H7 (cell line): ENCODE results near the gene KRTAP10-11. TPM values are rescaled to one million over a fixed set of nuclear protein-coding genes. Genes with fewer than 3 reads are reported as not detected.
"Not testable (repeated sequence)": the region's sequence is repeated elsewhere in the genome, so short reads cannot be mapped to it uniquely, and the experiment has no call there.

Source experiments
- DNase-seq: peaks from one replicate; pipeline ENCODE4 v3.0.0; 2012
- H3K27me3 ChIP-seq: 2 replicates; pipeline ENCODE4 v1.6.0; 2011; ENCODE audit warnings: mild to moderate bottlenecking, low read length; ENCODE audit not compliant: control insufficient read depth, insufficient read depth
- H3K36me3 ChIP-seq: replicated peaks from 2 replicates; pipeline ENCODE4 v1.5.1; 2011; ENCODE audit warnings: low read length; ENCODE audit not compliant: control insufficient read depth, insufficient read depth
- H3K4me3 ChIP-seq: 2 replicates; pipeline ENCODE4 v1.5.1; 2011; ENCODE audit warnings: low read depth, mild to moderate bottlenecking, control low read depth, low read length, moderate library complexity; ENCODE audit not compliant: insufficient read depth
- total RNA-seq: library from RNA; depleted of rRNA; stranded (reverse); fragments of >200 nt; shearing (Covaris generic); gene quantifications from 2 replicates; pipeline ENCODE4 v1.2.3, GENCODE V29; 2014; rRNA removed

The KRTAP10-11 gene, protein sequence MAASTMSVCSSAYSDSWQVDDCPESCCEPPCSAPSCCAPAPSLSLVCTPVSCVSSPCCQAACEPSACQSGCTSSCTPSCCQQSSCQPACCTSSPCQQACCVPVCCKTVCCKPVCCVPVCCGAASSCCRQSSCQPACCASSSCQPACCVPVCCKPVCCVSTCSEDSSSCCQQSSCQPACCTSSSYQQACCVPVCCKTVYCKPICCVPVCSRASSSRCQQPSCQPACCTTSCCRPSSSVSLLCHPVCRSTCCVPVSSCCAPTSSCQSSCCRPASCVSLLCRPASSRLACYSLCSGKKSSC
- total RNA-seq, result not detected in 2 replicates

DNA sequence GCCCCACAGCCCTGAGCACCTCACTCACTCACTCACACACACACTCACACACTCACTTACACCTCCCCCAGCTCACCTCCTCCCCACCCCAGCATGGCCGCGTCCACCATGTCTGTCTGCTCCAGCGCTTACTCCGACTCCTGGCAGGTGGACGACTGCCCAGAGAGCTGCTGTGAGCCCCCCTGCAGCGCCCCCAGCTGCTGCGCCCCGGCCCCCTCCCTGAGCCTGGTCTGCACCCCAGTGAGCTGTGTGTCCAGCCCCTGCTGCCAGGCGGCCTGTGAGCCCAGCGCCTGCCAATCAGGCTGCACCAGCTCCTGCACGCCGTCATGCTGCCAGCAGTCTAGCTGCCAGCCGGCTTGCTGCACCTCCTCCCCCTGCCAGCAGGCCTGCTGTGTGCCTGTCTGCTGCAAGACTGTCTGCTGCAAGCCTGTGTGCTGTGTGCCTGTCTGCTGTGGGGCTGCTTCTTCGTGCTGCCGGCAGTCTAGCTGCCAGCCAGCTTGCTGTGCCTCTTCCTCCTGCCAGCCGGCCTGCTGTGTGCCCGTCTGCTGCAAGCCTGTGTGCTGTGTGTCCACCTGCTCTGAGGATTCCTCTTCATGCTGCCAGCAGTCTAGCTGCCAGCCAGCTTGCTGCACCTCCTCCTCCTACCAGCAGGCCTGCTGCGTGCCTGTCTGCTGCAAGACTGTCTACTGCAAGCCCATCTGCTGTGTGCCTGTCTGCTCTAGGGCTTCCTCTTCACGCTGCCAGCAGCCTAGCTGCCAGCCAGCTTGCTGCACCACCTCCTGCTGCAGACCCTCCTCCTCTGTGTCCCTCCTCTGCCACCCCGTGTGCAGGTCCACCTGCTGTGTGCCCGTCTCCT, at the start of gene KRTAP10-11:
KRTAP10-11 (plus strand) TSS at position 49 of the 856 bp plus-strand sequence; CDS start at position 94, 45 bp downstream.
- not testable (repeated sequence) for DNase-seq, H3K4me3 ChIP-seq, H3K27me3 ChIP-seq, H3K36me3 ChIP-seq

DNA sequence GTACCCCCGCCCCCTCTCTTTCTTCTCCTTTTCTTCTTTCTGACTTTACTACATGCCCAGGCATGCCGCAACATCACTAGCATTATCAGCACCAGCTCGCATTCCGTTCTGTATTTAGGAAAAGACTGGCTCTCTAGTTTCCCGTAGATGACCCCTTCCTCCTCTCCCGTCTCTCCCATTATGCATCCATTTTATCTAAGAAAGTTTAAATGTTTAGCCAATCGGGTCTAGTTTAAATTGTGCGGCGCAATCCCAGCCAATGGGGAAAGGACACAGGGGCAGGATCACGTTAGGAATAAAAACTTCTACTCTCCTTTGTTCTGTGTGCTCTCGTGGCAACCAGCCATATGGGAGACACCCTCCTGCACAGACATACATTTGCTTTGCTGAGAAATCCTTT, 48.2 kb upstream of the KRTAP10-11 start:
- no peaks in the 10 kb centered on the region for H3K36me3 ChIP-seq
- no peak overlapping the region for H3K4me3 ChIP-seq
- no peaks in the 10 kb centered on the region for H3K27me3 ChIP-seq
- DNase-seq, result peak; percentile 43

DNA sequence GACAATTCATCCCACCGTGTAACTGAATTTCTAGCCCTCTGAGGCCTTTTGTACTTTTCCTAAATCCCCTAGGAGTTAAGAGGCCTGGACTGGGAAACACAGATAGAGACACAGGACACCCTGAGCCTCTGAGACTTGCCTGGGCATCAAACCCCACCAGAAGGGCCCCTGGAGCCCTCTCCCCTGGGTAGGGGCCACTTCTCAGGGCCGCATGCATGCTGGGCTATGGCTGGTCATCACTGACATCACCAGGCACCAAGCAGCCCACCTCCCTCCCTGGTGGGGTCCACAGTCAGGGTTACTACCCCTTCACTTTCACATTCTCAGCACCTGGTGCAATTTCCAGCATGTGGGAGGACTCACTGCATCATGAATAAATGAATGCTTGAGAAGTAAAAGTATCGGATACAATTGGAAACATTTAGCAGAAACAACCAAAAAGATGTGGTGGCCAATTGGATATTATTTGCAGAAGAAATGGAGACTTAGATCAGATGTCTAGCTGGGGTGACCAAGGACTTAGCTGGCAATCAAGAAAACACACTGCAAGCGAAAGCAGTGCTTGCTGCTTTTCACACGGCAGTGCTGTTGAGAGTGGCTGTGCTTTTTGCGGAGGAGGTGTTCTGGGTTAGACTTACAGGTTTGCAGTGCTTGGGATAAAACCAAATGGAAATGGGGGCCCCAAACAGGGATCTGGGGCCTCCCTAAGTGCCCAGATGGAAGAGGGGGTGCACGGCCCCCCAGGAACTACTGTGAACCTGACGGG, 46.8 kb upstream of the KRTAP10-11 start:
- Histone ChIP-seq H3K27me3 (no peaks in the 10 kb centered on the region), H3K4me3 (no peak overlapping the region), H3K36me3 (no peaks in the 10 kb centered on the region)
- DNase-seq, result no peak

DNA sequence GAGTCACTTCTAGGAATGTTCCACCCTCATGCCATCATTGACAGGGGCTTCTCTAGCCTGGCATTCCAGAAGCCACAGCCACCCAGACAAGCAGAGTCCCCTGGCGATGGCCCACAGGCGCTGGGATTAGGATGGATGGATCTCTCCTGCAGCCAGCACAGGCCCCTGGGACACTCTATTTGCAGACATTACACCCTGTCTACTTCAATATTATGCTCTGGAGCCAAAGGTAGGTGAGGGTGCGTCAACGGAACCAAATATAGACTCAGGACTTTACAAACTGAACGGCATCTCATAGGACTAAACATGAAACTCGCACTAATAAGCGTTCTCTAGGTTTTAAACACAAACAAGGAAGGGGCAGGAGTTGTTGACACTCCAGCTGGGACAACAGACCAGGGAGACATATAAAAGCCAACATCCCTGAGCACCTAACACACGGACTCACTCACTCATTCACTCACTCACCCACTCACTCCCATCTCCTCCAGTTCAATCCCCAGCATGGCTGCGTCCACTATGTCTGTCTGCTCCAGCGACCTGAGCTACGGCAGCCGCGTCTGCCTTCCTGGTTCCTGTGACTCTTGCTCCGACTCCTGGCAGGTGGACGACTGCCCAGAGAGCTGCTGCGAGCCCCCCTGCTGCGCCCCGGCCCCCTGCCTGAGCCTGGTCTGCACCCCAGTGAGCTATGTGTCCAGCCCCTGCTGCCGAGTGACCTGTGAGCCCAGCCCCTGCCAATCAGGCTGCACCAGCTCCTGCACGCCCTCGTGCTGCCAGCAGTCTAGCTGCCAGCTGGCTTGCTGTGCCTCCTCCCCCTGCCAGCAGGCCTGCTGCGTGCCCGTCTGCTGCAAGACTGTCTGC, 45.9 kb upstream of the KRTAP10-11 start, which contains the start of gene KRTAP10-7:
KRTAP10-7 (plus strand) TSS at position 480 of the 861 bp plus-strand sequence; CDS start at position 505, 25 bp downstream.
- H3K4me3 ChIP-seq, H3K36me3 ChIP-seq, DNase-seq, H3K27me3 ChIP-seq: not testable (repeated sequence)

DNA sequence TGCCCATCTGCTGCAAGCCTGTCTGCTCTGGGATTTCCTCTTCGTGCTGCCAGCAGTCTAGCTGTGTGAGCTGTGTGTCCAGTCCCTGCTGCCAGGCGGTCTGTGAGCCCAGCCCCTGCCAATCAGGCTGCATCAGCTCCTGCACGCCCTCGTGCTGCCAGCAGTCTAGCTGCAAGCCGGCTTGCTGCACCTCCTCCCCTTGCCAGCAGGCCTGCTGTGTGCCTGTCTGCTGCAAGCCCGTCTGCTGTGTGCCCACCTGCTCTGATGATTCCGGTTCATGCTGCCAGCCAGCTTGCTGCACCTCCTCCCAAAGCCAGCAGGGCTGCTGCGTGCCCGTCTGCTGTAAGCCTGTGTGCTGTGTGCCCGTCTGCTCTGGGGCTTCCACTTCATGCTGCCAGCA, 45.1 kb upstream of the KRTAP10-11 start:
- DNase-seq, result not testable (repeated sequence)

DNA sequence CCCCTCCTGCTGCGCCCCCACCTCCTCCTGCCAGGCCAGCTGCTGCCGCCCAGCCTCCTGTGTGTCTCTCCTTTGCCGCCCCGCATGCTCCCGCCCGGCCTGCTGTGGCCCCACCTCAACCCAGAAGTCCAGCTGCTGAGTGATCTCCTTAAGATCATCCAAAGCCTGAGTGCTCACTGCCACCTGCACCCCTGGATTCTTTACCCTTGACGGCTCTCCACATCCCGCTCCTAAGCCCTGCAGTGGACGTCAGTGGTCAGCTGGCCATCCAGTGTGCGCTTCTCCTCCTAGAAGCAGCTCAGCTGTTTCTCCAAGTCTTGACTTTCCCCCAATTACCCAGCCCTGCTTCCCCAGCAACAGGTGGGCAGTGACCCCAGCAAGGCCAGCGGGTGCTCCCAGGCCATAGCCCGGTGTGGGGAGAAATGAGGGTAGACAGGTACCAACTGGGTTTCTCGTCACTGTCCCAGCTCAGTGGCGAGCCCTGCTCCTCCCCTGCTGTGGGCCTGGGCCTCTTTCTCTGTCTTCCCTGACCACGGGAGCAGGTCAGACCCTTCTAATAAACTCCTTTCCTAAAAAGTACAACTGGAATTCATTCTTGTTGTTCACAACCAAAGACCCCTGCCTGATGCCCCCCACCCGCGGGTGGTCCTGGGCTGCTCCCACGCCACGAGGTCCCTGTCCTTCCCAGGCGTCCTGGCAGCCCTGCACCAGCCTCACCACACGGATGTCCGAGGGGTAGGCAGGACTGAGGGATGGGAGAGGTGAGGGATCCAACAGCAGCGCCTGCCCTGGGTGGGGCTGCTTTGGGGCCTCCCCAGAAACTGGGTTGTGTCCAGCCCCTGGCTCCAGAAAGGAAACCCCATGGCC, 44.4 kb upstream of the KRTAP10-11 start:
- Histone ChIP-seq H3K4me3 (no peak overlapping the region), H3K27me3 (no peaks in the 10 kb centered on the region), H3K36me3 (no peaks in the 10 kb centered on the region)
- DNase-seq, result peak; percentile 42

More for the DNA sequence above, 45.1 kb upstream of the KRTAP10-11 start:
- not testable (repeated sequence) for H3K27me3 ChIP-seq, H3K36me3 ChIP-seq, H3K4me3 ChIP-seq

DNA sequence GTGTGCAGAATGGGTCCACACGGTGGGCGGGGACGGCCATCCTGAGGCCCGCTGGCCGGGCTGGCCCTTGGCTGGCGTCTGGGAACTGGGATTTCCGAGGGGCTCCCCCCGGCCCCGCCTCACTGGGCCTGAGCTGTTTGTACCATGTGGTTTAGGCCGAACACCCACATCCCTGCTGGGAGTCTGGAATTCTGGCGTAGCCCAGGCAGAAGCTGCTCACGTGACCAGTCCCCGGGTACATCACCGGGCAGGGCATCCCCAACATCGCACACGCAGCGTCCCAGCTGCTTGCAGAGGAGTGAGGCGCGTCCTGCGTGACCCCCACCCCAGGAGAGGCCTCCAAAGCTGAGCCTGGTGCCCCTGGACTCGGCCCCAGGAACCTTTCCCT, 43.8 kb upstream of the KRTAP10-11 start:
- Histone ChIP-seq H3K36me3 (no peaks in the 10 kb centered on the region), H3K27me3 (no peaks in the 10 kb centered on the region)
- no peak for DNase-seq

DNA sequence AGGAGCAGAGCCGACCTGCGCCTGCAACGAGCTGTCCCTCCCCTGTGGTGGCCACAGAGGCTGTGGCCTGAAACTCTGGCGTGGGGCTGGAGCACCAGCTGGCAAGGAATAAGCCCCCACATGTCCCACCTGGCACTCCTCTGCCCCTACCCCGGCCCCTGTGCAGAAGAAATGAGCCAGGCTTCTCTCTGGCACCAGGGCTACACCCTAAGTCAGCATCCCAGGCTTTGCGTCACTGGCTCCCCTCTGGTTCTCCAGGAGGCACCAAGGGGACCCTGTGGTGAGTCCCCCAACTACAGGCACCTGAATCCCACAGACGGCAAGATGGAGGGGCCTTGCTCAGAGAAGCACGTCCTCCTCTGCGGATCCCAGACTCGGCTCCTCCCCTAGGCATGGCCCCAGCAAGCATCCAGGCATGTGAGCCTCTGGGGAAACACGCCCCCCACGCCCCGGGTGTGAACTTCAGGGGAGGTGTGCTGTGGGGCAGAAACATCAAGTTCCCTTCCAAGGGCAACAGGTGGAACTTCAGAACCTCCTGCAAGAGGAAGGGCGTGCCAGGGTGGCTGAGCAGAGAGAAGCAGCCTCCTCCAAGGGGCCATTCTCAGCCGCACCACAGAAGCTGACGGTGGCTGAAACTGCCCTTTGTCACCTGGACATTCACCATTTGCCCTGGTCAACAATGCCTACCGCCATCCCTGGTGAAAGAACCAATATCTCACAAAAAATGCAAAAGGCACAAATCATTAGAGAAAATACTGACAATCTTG, 42.9 kb upstream of the KRTAP10-11 start:
- no peaks in the 10 kb centered on the region for H3K36me3 ChIP-seq
- no peaks in the 10 kb centered on the region for H3K27me3 ChIP-seq
- DNase-seq, result no peak

More for the DNA sequence above, 43.8 kb upstream of the KRTAP10-11 start:
- H3K4me3 ChIP-seq, result no peak overlapping the region

DNA sequence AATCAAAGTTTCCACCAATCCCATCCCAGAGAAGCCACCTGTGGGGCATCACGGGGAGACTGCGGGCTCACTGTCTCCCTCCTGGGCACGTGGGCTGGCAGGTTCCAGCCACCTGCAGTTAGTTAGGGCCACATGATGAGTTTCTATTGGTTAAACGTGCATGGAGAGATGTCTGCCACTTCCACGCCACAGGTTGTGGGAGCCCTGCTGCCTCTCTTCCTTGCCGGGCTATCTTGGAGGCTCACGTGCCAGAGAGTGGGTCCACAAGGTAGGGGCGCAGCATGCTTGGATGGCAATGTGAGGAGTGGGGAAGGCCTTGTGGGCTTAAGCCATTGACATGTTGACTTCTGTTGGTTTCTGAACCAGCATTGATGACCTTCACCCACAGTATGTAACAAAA, 42.3 kb upstream of the KRTAP10-11 start:
- H3K27me3 ChIP-seq, result no peaks in the 10 kb centered on the region
- DNase-seq, result no peak

More for the DNA sequence above, 42.9 kb upstream of the KRTAP10-11 start:
- H3K4me3 ChIP-seq, result no peak overlapping the region

DNA sequence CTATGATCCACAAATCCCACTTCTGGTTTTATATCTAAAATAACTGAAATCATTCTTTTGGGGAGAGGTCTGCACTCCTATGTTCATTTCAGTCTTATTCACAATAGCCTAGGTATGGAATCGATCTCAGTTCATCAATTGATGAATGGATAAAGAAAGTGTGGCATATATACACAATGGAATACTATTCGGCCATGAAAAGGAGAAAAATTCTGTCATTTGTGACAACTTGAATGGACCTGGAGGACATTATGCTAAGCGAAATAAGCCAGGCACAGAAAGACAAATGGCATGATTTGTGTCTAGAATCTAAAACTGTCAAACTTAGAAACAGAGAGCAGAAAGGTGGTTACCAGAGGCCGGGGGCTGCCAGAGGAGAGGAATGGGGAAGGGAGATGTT, 39.7 kb upstream of the KRTAP10-11 start:
- no peak for DNase-seq
- Histone ChIP-seq H3K4me3 (no peak overlapping the region), H3K36me3 (no peaks in the 10 kb centered on the region), H3K27me3 (no peaks in the 10 kb centered on the region)

More for the DNA sequence above, 42.3 kb upstream of the KRTAP10-11 start:
- Histone ChIP-seq H3K36me3 (no peaks in the 10 kb centered on the region), H3K4me3 (no peak overlapping the region)

DNA sequence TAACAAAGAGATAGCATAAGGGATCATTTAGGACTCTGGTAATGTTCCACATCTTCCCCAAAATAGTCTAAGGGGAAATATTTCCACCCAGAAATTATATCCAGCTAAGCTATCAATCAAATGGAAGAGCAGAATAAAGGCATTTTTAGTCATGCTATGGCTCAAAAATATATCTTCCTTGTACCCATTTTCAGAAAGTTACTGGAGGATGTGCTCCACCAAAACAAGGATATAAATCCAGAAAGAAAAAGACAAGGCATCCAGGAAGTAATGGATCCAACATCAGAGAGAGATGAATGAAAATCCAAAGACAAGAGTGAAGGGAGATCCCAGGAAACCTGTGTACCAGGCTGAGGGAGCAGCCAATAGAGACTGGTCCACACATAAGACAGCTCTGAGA, 37.0 kb upstream of the KRTAP10-11 start:
- Histone ChIP-seq H3K4me3 (no peak overlapping the region), H3K36me3 (no peaks in the 10 kb centered on the region)
- no peak for DNase-seq

DNA sequence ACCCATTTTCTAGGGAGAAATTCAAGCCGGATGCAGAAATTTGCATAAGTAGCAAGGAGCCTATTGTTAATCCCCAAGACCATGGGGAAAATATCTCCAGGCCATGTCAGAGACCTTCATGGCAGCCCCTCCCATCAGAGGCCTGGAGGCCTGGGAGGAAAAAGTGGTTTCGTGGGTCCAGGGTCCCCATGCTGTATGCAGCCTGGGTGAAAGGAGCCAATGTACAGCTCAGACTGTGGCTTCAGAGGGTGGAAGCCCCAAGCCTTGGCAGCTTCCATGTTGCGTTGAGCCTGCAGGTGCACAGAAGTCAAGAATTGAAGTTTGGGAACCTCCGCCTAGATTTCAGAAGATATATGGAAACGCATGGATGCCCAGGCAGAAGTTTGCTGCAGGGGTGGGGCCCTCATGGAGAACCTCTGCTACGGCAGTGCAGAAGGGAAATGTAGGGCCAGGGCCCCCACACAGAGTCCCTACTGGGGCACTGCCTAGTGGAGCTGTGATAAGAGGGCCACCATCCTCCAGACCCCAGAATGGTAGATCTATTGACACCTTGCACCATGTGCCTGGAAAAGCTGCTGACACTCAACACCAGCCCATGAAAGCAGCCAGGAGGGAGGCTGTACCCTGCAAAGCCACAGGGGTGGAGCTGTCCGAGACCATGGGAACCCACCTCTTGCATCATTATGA, 35.9 kb upstream of the KRTAP10-11 start:
- not testable (repeated sequence) for DNase-seq, H3K36me3 ChIP-seq, H3K4me3 ChIP-seq

More for the DNA sequence above, 37.0 kb upstream of the KRTAP10-11 start:
- no peaks in the 10 kb centered on the region for H3K27me3 ChIP-seq

More for the DNA sequence above, 35.9 kb upstream of the KRTAP10-11 start:
- H3K27me3 ChIP-seq, result not testable (repeated sequence)
